PC-9 (cell line): ENCODE results near the gene INPP5A. TPM values are rescaled to one million over a fixed set of nuclear protein-coding genes. Genes with fewer than 3 reads are reported as not detected.

Experiments used
- BruUV-seq: library from RNA; stranded (reverse); fragments of 400-500 nt; replicated peaks from 2 replicates; lab custom pipeline; 2021; lab: Mats Ljungman, UMichigan
- CTCF ChIA-PET: fragments of 300-600 bp; sonication (Branson Sonifier 250); formaldehyde crosslinking; loops from one replicate; lab custom pipeline; 2022; ENCODE audit warnings: antibody characterized with exemption; lab: Charles Lee
- POLR2A ChIA-PET: fragments of 300-600 bp; sonication (Branson Sonifier 250); formaldehyde crosslinking; loops from one replicate; lab custom pipeline; 2022; ENCODE audit warnings: antibody characterized with exemption; ENCODE audit not compliant: unreplicated experiment; lab: Charles Lee
- DNase-seq, 2 experiments: peaks; one replicate each; pipeline versions ENCODE4 v3.0.0 to v3.0.0-alpha.2; 2015 to 2022; ENCODE audit warnings: mixed read lengths in 1 of 2
- H2AFZ ChIP-seq: fragments of 200-600 bp; sonication (generic); 2 replicates; pipeline ENCODE4 v1.8.1; 2017; ENCODE audit warnings: antibody characterized with exemption
- H3F3A ChIP-seq: fragments of 200-600 bp; sonication (generic); 2 replicates; pipeline ENCODE4 v1.8.1; 2017; ENCODE audit warnings: antibody characterized with exemption, mild to moderate bottlenecking, low read depth; ENCODE audit not compliant: insufficient read depth
- H3K27ac ChIP-seq: fragments of 200-600 bp; sonication (generic); 2 replicates; pipeline ENCODE4 v1.6.1; 2016; ENCODE audit warnings: mixed run types
- H3K27me3 ChIP-seq: fragments of 200-600 bp; sonication (generic); 2 replicates; pipeline ENCODE4 v1.6.1; 2016; ENCODE audit warnings: low read depth, mixed run types; ENCODE audit not compliant: insufficient read depth
- H3K36me3 ChIP-seq: fragments of 200-600 bp; sonication (generic); 2 replicates; pipeline ENCODE4 v1.6.1; 2016; ENCODE audit warnings: low read depth, mixed run types
- H3K4me1 ChIP-seq: fragments of 200-600 bp; sonication (generic); replicated peaks from 2 replicates; pipeline ENCODE4 v1.6.1; 2016; ENCODE audit warnings: mixed run types; ENCODE audit not compliant: insufficient read depth
- H3K4me2 ChIP-seq: fragments of 200-600 bp; sonication (generic); 2 replicates; pipeline ENCODE4 v1.6.1; 2017; ENCODE audit warnings: mixed run types
- H3K4me3 ChIP-seq: fragments of 200-600 bp; sonication (generic); 2 replicates; pipeline ENCODE4 v1.6.1; 2016; ENCODE audit warnings: mixed run types
- H3K79me2 ChIP-seq: fragments of 200-600 bp; sonication (generic); 2 replicates; pipeline ENCODE4 v1.6.1; 2017; ENCODE audit warnings: low read depth, mixed run types
- H3K9me2 ChIP-seq: fragments of 200-600 bp; sonication (generic); 2 replicates; pipeline ENCODE4 v1.8.1; 2017; ENCODE audit warnings: mild to moderate bottlenecking; ENCODE audit not compliant: insufficient read depth
- H3K9me3 ChIP-seq: fragments of 200-600 bp; sonication (generic); 2 replicates; pipeline ENCODE4 v1.8.1; 2016; ENCODE audit warnings: low read depth; ENCODE audit not compliant: insufficient read depth
- H4K20me1 ChIP-seq: fragments of 200-600 bp; sonication (generic); 2 replicates; pipeline ENCODE4 v1.8.1; 2017; ENCODE audit not compliant: insufficient read depth
- EZH2 ChIP-seq: fragments of 200-600 bp; sonication (generic); IDR thresholded peaks from 2 replicates; pipeline ENCODE4 v1.8.0; 2017; ENCODE audit warnings: antibody characterized with exemption, low read depth
- intact Hi-C: fragments of 100-400 bp; cut with micrococcal nuclease; formaldehyde crosslinking; loops from one replicate; pipeline ENCODE4 v1.10.0; 2022; ENCODE audit not compliant: unreplicated experiment
- total RNA-seq: library from RNA; stranded (reverse); gene quantifications from 2 replicates; pipeline ENCODE4 v1.2.3, GENCODE V29; 2021
- TF ChIP-seq, protein P1 (sequence below): fragments of 200-600 bp; sonication (generic); conservative IDR thresholded peaks from 2 replicates; pipeline ENCODE4 v1.6.1; 2017; ENCODE audit warnings: mixed run types, antibody characterized with exemption, mild to moderate bottlenecking, moderate library complexity

Gene INPP5A
- total RNA-seq, 1 experiment from 2014 or later = 18.4 TPM

DNA sequence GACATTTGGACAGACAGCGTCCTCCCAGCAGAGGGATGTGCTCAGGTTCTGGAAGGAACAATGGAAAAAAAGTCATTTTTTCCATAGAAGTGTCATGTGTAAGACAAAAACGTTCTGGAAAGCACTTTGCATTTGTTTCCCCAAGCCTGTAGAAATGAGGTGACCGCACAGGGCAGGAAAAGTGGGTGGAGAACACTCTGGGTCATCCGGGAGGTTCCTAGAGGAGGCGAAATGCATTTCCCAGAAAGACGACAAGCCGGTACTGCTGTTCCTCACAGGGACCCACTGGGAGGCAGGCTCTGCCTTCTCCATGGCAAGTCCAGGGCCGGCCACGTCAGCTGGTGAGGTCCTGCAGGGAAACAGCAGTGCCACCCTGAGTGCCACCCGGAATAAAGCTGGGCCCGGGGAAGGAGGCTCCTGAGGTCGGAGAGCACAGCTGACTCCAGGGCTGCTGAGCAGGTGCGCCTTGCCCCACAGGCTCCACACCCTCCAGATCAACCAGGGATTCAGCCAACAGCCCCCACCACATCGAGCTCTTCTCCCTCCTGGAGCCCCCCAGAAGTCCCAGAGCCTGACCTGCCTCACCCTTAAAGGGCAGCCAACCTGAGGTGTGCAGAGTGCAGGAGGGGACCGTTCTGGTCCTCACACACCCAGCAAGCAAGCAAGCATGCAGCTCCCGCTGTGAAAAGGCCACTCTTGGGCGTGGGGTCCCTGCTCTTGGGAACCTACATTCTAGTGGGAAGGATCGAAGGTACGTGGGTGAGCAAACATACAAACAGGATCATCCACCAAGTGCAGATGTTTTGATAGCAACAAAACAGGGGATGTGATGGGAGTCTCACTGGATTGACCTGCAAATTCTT, 28.8 kb upstream of the INPP5A start:
- Histone ChIP-seq H2AFZ (no peak overlapping the region), H3K4me1 (no peaks in the 10 kb centered on the region), H4K20me1 (no peaks in the 10 kb centered on the region), H3K9me2 (no peaks in the 10 kb centered on the region), H3K79me2 (no peaks in the 10 kb centered on the region), H3K27me3 (no peaks in the 10 kb centered on the region), H3K4me3 (no peak overlapping the region), H3K4me2 (no peak overlapping the region), H3F3A (no peaks in the 10 kb centered on the region), H3K36me3 (no peaks in the 10 kb centered on the region), H3K9me3 (no peaks in the 10 kb centered on the region), H3K27ac (no peak overlapping the region)
- intact Hi-C loops = no loop called here
- TF ChIP-seq, protein P1, sequence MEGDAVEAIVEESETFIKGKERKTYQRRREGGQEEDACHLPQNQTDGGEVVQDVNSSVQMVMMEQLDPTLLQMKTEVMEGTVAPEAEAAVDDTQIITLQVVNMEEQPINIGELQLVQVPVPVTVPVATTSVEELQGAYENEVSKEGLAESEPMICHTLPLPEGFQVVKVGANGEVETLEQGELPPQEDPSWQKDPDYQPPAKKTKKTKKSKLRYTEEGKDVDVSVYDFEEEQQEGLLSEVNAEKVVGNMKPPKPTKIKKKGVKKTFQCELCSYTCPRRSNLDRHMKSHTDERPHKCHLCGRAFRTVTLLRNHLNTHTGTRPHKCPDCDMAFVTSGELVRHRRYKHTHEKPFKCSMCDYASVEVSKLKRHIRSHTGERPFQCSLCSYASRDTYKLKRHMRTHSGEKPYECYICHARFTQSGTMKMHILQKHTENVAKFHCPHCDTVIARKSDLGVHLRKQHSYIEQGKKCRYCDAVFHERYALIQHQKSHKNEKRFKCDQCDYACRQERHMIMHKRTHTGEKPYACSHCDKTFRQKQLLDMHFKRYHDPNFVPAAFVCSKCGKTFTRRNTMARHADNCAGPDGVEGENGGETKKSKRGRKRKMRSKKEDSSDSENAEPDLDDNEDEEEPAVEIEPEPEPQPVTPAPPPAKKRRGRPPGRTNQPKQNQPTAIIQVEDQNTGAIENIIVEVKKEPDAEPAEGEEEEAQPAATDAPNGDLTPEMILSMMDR = no peak
- no peak for TF ChIP-seq EZH2
- ChIA-PET CTCF (no interaction called here), POLR2A (no interaction called here)
- no TSS peak for BruUV-seq
- DNase-seq = no peak

DNA sequence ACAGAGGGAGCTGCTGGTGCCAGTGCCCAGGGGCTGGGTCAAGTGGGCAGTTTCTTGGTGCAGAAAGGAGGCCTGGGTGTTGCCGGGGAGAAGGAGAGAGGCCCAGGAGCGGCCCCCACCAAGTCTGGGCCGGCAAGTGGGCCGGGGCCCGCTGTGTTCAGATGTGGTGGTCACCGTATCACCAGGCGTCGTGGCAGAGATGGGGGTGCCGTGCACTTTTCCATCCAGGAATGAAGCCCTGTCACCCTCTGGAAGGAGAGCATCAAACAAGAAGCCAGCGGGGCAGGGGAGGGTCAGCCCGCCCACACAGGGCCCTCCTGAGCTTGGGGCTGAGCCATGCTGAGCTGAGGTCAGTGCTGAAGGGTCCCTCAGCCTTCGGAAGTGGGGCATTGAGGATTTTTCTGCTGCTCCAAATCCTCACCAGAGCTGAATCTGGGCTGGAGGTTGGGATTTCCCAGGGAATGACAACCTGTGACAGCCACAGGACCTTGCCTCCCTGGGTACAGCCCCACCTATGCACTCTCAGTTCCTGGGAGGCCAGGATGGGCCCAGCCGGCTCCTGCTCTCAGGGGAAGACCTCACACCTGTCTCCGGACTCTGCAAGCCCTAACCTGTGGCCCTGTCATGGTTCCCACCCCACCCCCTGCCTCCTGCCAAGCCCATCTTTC, 27.9 kb upstream of the INPP5A start:
- Histone ChIP-seq H3F3A (no peaks in the 10 kb centered on the region), H3K79me2 (no peaks in the 10 kb centered on the region), H3K36me3 (no peaks in the 10 kb centered on the region), H3K9me3 (no peaks in the 10 kb centered on the region), H3K9me2 (no peaks in the 10 kb centered on the region), H3K4me1 (no peaks in the 10 kb centered on the region), H4K20me1 (no peaks in the 10 kb centered on the region), H3K27ac (no peak overlapping the region), H2AFZ (no peak overlapping the region), H3K27me3 (no peaks in the 10 kb centered on the region), H3K4me2 (no peak overlapping the region), H3K4me3 (no peak overlapping the region)
- DNase-seq = no peak
- ChIA-PET POLR2A (no interaction called here), CTCF (no interaction called here)
- no TSS peak for BruUV-seq
- intact Hi-C loops = no loop called here
- no peak for TF ChIP-seq EZH2
- TF ChIP-seq, protein P1 = no peak

DNA sequence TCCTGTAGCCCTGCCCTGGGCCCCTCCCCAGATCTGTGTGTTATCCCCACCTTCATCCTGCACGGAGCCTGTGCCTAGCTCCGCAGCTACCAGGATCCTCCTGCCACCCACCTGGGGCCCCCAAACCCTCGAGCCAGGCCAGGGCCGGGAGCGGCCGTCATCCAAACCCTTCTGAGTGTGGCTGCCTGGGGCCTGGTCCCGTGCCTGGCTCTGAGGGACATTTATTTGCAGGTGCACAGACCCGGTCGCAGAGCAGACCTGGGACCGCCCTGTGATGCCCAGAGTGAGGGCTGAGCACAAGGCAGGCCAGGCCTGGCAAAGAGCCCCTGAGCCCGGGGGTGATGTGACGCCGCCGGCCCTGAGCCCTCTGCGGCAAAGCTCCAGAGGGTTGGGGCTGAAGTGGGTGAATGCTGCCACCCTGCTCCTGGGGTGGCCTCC, 27.4 kb upstream of the INPP5A start:
- intact Hi-C loops = no loop called here
- H3K27ac ChIP-seq = no peak overlapping the region
- no peak for DNase-seq
- H3K36me3 ChIP-seq = no peaks in the 10 kb centered on the region
- H3K4me3 ChIP-seq = no peak overlapping the region
- BruUV-seq = no TSS peak
- no peaks in the 10 kb centered on the region for H3K9me3 ChIP-seq
- no peaks in the 10 kb centered on the region for H3K4me1 ChIP-seq
- no peaks in the 10 kb centered on the region for H4K20me1 ChIP-seq
- ChIA-PET CTCF (no interaction called here), POLR2A (no interaction called here)
- H3F3A ChIP-seq = no peaks in the 10 kb centered on the region
- H3K27me3 ChIP-seq = no peaks in the 10 kb centered on the region
- no peak overlapping the region for H3K4me2 ChIP-seq
- H3K9me2 ChIP-seq = no peaks in the 10 kb centered on the region
- no peak overlapping the region for H2AFZ ChIP-seq
- TF ChIP-seq, protein P1 = no peak
- no peak for TF ChIP-seq EZH2
- no peaks in the 10 kb centered on the region for H3K79me2 ChIP-seq
